Measurements from ENCODE around the gene MBD3L2B.

DNA sequence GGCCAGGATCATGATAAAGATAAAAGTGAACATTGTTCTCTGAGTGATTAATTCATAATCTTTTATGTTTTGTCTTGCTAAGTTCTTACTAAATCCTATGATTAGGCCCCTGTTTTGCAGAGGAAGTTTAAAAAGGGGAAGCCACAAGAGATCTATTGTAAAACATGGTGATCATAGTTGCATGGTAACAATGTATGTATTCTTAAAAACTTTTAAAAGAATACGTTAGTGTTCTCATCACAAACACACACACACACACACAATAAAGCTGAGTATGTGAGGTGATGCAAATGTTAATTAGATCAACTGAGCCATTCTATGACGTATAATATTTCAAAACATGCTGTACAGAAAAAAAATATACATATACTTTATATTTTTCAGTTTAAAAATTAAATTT lies 51.2 kb downstream of the MBD3L2B start:
- TF ChIP-seq POLR2A (IDR thresholded peaks at IDR 0.05), result no peak
- TF ChIP-seq, protein P1, sequence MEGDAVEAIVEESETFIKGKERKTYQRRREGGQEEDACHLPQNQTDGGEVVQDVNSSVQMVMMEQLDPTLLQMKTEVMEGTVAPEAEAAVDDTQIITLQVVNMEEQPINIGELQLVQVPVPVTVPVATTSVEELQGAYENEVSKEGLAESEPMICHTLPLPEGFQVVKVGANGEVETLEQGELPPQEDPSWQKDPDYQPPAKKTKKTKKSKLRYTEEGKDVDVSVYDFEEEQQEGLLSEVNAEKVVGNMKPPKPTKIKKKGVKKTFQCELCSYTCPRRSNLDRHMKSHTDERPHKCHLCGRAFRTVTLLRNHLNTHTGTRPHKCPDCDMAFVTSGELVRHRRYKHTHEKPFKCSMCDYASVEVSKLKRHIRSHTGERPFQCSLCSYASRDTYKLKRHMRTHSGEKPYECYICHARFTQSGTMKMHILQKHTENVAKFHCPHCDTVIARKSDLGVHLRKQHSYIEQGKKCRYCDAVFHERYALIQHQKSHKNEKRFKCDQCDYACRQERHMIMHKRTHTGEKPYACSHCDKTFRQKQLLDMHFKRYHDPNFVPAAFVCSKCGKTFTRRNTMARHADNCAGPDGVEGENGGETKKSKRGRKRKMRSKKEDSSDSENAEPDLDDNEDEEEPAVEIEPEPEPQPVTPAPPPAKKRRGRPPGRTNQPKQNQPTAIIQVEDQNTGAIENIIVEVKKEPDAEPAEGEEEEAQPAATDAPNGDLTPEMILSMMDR (IDR thresholded peaks at IDR 0.05), result no peak
